Lower lobe of right lung (tissue), 2 donors: ENCODE measurements around the gene F2RL1. TPM values are rescaled to one million over a fixed set of nuclear protein-coding genes. Genes with fewer than 3 reads are reported as not detected.

ENCODE experiments used
- ATAC-seq, 2 donors: fragments of 200-7000 bp; cut with Tn5 transposase; one replicate each; pipeline ENCODE4 v1.9.1; 2020 to 2022; ENCODE audit warnings: mild to moderate bottlenecking in 2 of 2, moderate library complexity in 2 of 2
- DNase-seq: peaks from one replicate; pipeline ENCODE4 v3.0.0-alpha.2; 2020
- H3K27ac ChIP-seq: fragments of 200-600 bp; one replicate; pipeline ENCODE4 v1.8.0; 2022
- H3K27me3 ChIP-seq: fragments of 200-600 bp; one replicate; pipeline ENCODE4 v1.8.0; 2022; ENCODE audit warnings: low read depth
- H3K36me3 ChIP-seq: fragments of 200-600 bp; one replicate; pipeline ENCODE4 v1.8.0; 2022; ENCODE audit warnings: mild to moderate bottlenecking
- H3K4me1 ChIP-seq: fragments of 200-600 bp; one replicate; pipeline ENCODE4 v1.8.0; 2022
- H3K4me3 ChIP-seq: fragments of 200-600 bp; one replicate; pipeline ENCODE4 v1.8.0; 2022; ENCODE audit warnings: mild to moderate bottlenecking
- H3K9me3 ChIP-seq: fragments of 200-600 bp; one replicate; pipeline ENCODE4 v1.8.0; 2022
- CTCF ChIP-seq: fragments of 200-600 bp; IDR thresholded peaks from one replicate; pipeline ENCODE4 v1.8.0; 2022; ENCODE audit warnings: antibody characterized with exemption, mild to moderate bottlenecking
- intact Hi-C: fragments of 100-400 bp; cut with DNase I; formaldehyde crosslinking; loops from one replicate; pipeline ENCODE4 v1.11.0; 2022
- total RNA-seq: library from RNA; stranded (reverse); fragmentation: NEBNext Ultra II Directional; extraction: Animal tissue kit (Norgen Biotek cat#: 25700); gene quantifications from one replicate; pipeline ENCODE4 v1.2.1, GENCODE V29; 2021
- donor health status: DM: no; HTN: yes; CAD: no; lungs with severe emphysema.

Gene F2RL1
- total RNA-seq, 1 donor from 2014 or later, result 5.9 TPM

GRCh38 chr5:76790632-76791290 is 28.1 kb upstream of the F2RL1 start:
- H3K4me1 ChIP-seq, result peaks cover 21% of the 10 kb centered on the region
- intact Hi-C loops, result no loop called here
- H3K36me3 ChIP-seq, result no peaks in the 10 kb centered on the region
- no peaks in the 10 kb centered on the region for H3K9me3 ChIP-seq
- DNase-seq (no peak), ATAC-seq (peak; percentile 68 to 74)
- TF ChIP-seq CTCF, result no peak
- no peak overlapping the region for H3K4me3 ChIP-seq
- no peaks in the 10 kb centered on the region for H3K27me3 ChIP-seq
- H3K27ac ChIP-seq, result peak overlapping the region; percentile 69

- Histone ChIP-seq H3K27ac (peak overlapping the region; percentile 69), H3K27me3 (no peaks in the 10 kb centered on the region), H3K36me3 (no peaks in the 10 kb centered on the region), H3K9me3 (no peaks in the 10 kb centered on the region), H3K4me3 (no peak overlapping the region), H3K4me1 (peaks cover 21% of the 10 kb centered on the region)
- ATAC-seq, result no peak
- DNase-seq, result no peak
- TF ChIP-seq CTCF, result no peak
- intact Hi-C loops, result no loop called here
Observed at GRCh38 chr5:76791461-76791860, 27.4 kb upstream of the F2RL1 start.

GRCh38 chr5:76794871-76795270 is 24.0 kb upstream of the F2RL1 start:
- Histone ChIP-seq H3K9me3 (no peaks in the 10 kb centered on the region), H3K27ac (no peak overlapping the region), H3K36me3 (no peaks in the 10 kb centered on the region), H3K27me3 (no peaks in the 10 kb centered on the region), H3K4me3 (no peak overlapping the region), H3K4me1 (peaks cover 21% of the 10 kb centered on the region)
- DNase-seq (no peak), ATAC-seq (no peak)
- TF ChIP-seq CTCF, result no peak
- intact Hi-C loops, result no loop called here

- Histone ChIP-seq H3K27ac (no peak overlapping the region), H3K9me3 (no peaks in the 10 kb centered on the region), H3K4me3 (no peak overlapping the region), H3K36me3 (no peaks in the 10 kb centered on the region), H3K4me1 (no peaks in the 10 kb centered on the region), H3K27me3 (no peaks in the 10 kb centered on the region)
- ATAC-seq (no peak), DNase-seq (no peak)
- intact Hi-C loops, result no loop called here
- TF ChIP-seq CTCF, result no peak
Observed at GRCh38 chr5:76799588-76799987, 19.2 kb upstream of the F2RL1 start.

- Histone ChIP-seq H3K4me1 (no peaks in the 10 kb centered on the region), H3K27ac (no peak overlapping the region), H3K36me3 (no peaks in the 10 kb centered on the region), H3K4me3 (no peak overlapping the region), H3K27me3 (no peaks in the 10 kb centered on the region), H3K9me3 (no peaks in the 10 kb centered on the region)
- DNase-seq, result no peak
- TF ChIP-seq CTCF, result no peak
- no peak for ATAC-seq
- intact Hi-C loops, result no loop called here
Observed at GRCh38 chr5:76800579-76800978, 18.3 kb upstream of the F2RL1 start.
